C4-2B (cell line): Measurements from ENCODE around the gene NEDD4L.

Source experiments
- H3K27ac ChIP-seq: fragments of 450-650 bp; 2 replicates; pipeline ENCODE4 v1.5.1; 2017
- ZFX ChIP-seq: fragments of 450-650 bp; IDR thresholded peaks from 2 replicates; pipeline ENCODE4 v1.6.1; 2017
- TF ChIP-seq, protein P1 (sequence below): fragments of 450-650 bp; conservative IDR thresholded peaks from 2 replicates; pipeline ENCODE4 v1.5.1; 2017; ENCODE audit warnings: mild to moderate bottlenecking

The NEDD4L gene

DNA sequence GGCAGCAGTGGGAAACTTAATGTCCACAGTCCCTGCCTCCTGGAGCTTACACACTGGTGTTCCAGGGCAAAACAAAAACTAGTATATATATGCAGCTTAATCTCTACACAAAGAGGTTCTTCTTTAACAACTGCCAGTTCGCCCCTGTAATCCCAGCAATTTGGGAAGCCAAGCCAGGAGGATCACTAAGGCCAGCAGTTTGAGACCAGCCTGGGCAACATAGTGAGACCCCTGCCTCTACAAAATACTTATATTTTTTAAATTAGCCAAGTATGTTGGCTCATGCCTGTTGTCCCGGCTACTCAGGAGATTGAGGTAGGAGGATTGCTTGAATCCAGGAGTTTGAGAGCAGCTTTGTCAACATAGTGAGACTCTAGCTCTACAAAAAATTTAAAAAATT is 17.2 kb upstream of the NEDD4L start:
- TF ChIP-seq ZFX, result no peak
- TF ChIP-seq, protein P1, sequence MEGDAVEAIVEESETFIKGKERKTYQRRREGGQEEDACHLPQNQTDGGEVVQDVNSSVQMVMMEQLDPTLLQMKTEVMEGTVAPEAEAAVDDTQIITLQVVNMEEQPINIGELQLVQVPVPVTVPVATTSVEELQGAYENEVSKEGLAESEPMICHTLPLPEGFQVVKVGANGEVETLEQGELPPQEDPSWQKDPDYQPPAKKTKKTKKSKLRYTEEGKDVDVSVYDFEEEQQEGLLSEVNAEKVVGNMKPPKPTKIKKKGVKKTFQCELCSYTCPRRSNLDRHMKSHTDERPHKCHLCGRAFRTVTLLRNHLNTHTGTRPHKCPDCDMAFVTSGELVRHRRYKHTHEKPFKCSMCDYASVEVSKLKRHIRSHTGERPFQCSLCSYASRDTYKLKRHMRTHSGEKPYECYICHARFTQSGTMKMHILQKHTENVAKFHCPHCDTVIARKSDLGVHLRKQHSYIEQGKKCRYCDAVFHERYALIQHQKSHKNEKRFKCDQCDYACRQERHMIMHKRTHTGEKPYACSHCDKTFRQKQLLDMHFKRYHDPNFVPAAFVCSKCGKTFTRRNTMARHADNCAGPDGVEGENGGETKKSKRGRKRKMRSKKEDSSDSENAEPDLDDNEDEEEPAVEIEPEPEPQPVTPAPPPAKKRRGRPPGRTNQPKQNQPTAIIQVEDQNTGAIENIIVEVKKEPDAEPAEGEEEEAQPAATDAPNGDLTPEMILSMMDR, result no peak
- H3K27ac ChIP-seq, result no peak overlapping the region

DNA sequence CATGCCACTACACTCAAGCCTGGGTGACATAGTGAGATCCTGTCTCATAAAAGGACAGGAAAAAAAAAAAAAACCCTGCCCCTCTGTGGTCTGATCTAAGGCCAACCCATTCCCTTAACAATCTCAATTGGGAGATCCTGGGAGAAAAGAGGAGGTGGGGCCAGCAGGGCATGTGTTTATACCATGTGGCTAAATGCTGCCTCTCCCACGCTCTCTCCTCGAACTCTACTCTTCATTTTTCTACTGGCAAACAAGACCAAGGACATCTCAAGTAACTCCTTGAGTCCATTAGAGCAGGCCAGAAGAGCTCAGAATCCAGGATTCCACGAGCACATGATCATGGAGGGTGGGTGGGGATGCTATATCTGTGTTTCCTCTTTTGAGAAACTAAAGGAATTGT is 16.7 kb upstream of the NEDD4L start:
- H3K27ac ChIP-seq, result no peak overlapping the region
- TF ChIP-seq ZFX, result no peak
- TF ChIP-seq, protein P1, result no peak

DNA sequence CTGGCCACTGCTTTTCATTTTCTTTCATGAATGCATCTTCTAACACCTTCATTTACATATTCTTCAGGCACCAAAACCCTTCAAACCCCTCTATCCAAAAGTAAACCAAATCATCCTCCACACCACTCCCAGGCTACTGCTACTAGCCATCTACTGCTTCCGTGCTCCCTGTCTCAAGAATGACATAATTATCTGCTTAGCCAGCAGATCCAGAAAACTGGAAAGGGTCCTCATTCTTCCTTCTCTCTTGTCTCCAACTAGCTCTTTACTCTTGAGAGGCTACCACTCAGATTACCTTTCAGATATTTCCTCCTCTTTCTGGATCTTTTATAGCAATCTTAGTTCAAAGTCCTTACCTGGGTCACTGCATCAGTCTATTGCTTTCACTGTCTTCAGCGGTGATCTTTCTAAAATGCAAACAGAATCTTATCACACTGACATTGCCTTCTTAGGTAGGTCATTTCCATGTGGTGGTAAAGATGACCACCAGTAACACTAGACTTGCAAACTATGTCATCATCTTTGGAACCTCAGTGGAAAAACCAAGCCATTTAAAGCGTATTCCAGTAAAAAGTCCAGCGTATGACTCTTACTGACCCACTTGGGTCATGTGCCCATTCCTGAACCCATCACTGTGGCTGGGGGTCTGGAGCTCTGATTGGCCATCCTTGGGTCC is 15.8 kb upstream of the NEDD4L start:
- no peak for TF ChIP-seq ZFX
- TF ChIP-seq, protein P1, result no peak
- H3K27ac ChIP-seq, result no peak overlapping the region

DNA sequence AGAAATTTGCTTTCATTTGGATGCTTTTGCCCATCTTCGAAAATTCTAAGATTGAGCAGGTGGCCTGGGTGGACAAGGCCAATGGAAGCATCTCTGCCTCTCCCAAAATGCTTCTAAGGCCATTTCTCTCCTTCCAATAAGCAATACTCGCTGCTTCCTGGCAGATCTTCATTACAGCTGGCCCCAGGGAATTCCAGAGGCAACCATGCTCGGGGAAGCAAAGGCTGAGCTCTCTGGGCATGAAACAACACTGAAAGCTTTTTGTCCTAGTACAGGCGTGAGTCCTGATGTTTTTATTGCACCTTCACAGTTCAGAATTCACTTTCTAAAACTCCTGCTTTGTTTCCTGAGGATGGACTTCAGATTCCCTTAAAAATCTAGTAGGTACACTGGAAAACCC is 11.8 kb upstream of the NEDD4L start:
- no peak overlapping the region for H3K27ac ChIP-seq
- TF ChIP-seq, protein P1, result no peak
- TF ChIP-seq ZFX, result no peak

DNA sequence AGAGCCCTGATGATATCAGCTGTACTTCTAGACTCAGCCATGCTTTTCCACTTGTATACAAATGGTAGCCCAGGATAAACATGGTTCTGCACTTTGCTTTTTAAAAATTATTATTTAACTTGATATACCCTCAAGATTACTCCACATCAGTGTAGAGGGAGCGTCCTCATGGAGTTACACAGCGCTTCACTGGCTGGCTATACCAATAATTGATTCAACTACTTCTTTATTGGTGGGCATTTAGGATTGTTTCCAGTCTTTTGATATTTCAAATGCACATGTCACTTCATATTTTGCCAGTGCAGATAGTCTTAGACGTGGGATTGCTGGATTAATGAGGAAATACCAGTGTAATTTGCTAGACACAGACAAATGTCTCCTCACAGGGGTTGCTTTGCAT is 10.8 kb upstream of the NEDD4L start:
- no peak overlapping the region for H3K27ac ChIP-seq
- TF ChIP-seq, protein P1, result no peak
- no peak for TF ChIP-seq ZFX

DNA sequence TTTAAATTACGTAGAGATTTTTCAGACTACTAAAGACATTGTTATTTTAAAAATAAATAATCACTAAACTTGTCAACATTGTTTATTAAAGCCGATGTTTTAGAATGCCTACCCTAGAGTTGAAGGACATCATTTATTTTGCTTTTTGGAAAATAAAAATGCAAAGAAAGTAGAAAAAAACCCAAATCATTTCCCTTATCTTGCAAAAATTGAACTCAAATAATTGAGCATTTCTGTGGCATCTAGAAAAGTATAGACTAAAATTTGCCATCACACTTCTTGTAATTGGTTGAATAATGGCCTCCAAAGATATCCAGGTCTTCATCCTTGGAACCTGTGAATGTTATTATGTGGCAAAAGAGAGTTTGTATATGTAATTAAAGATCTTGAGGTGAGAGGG is 9.7 kb upstream of the NEDD4L start:
- no peak overlapping the region for H3K27ac ChIP-seq
- no peak for TF ChIP-seq ZFX
- TF ChIP-seq, protein P1, result no peak

DNA sequence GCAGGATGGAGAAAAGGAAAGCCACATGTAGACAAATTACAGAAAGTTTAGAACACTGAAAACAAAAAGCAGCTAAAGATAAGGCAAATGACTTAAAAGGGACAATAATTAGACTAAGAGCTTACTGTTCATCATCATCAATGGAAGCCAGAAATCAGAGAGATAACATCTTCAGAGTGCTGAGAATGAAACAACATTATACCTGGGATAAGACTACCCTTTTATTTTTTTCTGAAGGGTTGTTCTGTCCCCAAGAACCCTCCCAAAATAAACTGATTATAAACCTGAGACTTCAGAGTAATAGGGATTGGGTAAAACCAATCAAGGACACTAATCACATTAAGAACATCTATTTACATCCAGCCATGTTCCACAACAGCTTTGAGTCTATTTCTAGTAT is 6.9 kb upstream of the NEDD4L start:
- no peak for TF ChIP-seq ZFX
- TF ChIP-seq, protein P1, result no peak

More for the DNA sequence above, 6.9 kb upstream of the NEDD4L start:
- no peak overlapping the region for H3K27ac ChIP-seq
